ENCODE data around the gene PSMC3IP.

The PSMC3IP gene

DNA sequence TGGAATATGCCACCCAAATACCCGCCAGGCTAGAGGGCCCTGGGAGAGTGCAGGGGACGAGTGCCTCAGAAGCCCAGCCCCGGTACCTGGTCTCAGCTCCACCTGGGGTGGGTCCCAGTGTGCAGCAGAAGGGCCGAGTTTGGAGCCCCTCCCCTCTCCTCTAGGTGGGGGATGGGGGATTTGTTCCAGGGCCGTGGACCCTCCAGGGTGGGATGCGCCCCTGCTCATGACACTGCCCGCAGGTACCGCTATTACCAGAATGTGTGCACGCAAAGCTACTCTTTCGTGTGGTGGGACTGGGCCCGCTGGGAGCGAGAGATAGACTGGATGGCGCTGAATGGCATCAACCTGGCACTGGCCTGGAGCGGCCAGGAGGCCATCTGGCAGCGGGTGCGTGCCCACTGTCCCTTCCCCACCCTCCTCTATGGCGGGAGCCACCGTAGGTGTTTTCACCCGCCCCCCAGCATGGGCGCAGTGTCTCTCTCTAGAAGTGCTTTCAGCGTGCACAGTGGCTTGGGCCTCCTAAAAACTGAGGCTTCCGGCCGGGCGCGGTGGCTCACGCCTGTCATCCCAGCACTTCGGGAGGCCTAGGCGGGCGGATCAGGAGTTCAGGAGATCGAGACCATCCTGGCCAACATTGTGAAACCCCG, 40.2 kb downstream of the PSMC3IP start:
- DNase-seq = no peak

DNA sequence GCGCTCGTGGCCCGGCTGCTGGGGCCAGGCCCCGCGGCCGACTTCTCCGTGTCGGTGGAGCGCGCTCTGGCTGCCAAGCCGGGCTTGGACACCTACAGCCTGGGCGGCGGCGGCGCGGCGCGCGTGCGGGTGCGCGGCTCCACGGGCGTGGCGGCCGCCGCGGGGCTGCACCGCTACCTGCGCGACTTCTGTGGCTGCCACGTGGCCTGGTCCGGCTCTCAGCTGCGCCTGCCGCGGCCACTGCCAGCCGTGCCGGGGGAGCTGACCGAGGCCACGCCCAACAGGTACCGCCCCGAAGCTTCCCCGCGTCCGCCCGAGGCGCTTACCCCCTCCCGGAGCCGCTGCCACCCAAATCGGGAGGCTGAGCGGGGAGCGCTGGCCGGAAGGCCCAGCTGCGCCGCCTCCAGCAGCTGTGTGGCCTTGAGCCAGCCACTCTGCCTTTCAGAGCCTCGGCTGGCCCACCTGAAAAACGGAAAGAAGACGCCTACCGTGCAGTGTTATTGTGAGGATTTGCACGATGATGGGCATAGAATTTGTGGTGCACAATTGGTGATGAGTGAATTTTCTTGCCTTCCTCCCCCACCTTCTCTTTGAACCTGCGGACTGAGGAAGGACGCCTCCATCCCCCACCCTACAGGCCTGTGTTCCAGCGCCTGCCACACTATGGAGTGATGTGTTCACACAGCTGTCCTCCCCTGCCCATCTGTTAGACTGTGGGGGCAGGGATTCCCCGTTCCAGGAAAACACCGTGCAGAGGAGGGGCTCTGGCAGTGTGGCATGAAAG, 41.0 kb downstream of the PSMC3IP start:
- DNase-seq = peak; percentile 59

DNA sequence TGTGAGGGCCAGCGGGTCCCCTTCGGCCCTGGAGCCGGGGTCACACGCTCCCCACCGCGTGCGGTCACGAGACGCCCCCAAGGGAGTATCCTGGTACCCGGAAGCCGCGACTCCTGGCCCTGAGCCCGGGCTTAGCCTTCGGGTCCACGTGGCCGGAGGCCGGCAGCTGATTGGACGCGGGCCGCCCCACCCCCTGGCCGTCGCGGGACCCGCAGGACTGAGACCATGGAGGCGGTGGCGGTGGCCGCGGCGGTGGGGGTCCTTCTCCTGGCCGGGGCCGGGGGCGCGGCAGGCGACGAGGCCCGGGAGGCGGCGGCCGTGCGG, 41.5 kb downstream of the PSMC3IP start, which contains the start of gene NAGLU:
Gene NAGLU, plus strand, starts transcription at position 194 of the 324 bp plus-strand sequence. Its CDS starts 32 bp downstream, at position 226.
- peak; percentile 87 for DNase-seq

DNA sequence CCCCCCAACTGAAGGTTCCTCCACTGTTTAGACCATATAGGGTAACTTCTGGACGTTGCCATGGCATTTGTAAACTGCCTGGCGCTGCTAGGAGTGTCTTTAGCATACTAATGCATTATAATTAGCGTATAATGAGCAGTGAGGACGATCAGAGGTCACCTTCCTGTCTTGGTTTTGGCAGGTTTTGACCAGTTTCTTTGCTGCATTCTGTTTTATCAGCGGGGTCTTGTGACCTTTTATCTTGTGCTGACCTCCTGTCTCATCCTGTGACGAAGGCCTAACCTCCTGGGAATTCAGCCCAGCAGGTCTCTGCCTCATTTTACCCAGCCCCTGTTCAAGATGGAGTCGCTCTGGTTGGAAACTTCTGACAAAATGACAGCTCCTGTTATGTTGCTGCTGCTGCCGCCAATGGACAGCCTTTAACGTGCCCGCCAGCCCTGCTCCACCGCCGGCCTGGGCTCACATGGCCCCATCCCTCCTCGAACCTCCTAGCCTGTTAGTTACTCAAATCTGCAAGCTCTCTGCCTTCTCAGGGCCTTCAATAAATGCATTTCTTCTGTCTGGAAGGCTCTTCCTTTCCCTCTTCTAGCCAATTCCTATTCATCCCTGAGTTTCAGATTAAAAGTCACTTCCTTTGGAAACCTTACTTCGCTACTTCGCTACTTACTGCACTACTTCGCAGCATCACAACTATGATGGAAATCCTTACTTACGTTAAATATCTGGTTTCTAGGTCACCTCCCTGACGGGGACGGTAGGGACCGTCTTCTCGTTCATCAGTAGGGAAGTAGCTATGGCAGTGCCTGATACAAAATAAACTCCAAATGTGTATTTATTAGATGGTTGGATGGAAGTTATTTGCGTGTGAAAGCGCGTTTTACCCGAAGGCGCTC, 42.1 kb downstream of the PSMC3IP start:
- DNase-seq = no peak

DNA sequence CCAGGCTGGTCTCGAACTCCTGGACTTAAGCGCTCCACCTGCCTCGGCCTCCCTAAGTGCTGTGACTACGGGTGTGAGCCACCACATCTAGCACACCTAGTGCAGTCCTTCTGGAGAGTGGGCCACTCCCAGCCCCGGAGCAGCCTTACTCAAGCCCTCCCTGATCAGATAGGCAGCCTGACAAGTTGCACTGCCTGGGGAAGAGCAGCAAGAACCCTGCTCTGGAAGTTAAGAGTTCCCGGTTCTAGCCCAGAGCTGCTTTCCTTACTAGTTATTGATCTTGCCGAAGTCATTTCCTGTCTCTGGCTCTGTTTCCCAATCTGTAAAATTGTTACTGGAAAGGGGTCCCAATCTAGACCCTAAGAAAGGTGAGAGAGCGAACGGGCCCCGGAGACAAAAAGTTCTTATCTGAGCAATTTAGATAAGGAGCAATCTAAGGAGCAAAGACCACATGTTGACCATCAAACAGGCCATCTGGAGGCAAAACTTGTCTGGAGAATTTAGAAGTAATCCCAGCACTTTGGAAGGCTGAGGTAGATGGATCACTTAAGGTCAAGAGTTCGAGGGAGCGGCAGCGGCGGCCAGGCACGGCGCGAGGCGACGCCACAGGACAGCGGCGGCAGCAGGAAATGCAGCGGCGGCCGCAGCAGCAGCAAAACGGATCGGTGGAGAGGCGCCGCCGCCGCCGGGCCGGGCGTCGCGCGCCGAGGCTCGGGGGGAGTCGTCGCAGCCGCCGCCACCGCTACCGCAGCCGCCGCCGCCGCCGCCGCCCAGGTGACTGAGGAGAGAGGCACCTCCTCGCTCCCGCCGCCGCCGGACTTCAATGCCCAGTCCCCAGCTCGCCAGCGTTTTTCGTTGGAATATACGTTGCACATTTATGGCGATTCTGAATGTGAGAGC, 45.8 kb downstream of the PSMC3IP start:
- peak; percentile 44 for DNase-seq

DNA sequence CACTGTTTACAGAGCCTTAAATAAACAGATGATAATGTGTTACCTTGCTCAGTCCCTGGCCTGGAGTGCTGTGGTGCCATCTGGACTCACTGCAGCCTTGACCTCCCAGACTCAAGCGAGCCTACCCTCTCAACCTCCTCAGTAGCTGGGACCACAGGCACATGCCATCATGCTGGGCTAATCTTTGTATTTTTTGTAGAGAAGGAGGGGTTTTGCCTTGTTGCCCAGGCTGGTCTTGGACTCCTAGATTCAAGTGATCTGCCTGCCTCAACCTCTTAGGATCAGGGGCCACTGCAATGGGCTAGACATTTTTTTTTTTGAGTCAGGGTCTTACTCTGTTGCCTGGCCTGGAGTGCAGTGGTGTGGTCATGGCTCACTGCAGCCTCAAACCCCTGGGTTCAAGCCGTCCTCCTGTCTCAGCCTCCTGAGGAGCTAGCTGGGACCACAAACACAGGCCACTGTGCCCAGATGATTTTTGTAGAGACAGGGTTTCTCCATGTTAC, 46.5 kb downstream of the PSMC3IP start:
- no peak for DNase-seq

DNA sequence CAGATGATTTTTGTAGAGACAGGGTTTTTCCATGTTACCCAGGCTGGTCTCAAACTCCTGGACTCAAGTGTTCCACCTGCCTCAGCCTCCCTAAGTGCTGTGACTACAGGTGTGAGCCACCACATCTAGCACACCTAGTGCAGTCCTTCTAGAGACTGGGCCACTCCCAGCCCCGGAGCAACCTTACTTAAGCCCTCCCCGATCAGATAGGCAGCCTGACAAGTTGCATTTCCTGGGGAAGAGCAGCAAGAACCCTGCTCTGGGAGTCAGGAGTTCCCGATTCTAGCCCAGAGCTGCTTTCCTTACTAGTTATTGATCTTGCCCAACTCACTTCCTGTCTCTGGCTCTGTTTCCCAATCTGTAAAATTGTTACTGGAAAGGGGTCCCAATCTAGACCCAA, 48.5 kb downstream of the PSMC3IP start:
- no peak for DNase-seq

DNA sequence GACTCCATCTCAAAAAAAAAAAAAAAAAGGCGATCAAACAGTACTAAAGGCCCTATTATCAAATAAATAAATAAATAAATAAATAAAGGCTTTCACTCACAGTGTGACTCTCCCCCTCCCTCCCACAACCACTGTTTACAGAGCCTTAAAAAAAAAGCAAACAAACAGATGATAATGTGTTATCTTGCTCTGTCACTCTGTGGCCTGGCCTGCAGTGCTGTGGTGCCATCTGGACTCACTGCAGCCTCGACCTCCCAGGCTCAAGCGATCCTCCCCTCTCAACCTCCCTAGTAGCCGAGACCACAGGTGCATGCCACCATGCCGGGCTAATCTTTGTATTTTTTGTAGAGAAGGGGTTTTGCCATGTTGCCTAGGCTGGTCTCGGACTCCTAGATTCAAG, 49.6 kb downstream of the PSMC3IP start:
- no peak for DNase-seq

DNA sequence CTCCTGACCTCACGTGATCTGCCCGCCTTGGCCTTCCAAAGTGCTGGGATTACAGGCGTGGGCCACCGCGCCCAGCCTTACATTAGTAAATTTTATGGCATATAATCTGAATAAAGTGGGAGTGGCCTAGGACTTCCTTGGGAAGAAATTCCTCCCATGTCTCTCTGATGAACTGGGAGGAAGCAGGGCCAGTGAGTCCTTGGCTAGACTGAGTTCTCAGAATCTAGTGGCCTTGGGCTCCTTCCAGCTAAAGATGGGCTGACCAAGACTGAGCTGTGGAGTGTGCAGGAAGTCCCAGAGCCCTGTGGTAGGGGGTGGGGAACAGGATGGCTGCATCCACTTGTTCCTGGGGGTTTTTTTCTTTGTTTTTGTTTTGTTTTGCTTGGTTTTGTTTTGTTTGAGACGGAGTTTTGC, 51.5 kb downstream of the PSMC3IP start:
- no peak for DNase-seq

DNA sequence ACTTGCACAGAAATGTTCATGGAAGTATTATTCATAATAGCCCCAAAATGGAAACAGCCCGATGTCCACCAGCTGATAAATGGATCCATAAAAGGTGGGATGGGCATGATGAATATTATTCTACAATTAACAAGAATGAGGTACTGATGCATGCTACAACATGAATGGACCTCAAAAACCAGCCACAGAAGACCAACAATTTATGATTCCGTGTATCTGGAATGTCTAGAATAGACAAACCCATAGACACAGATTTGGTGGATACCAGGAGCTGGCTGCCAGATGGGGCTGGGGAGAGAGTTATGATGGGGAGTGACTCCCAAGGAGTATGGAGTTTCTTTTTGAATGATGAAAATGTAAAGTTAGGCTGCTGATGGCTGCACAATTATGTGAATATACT, 52.3 kb downstream of the PSMC3IP start:
- DNase-seq = no peak

DNA sequence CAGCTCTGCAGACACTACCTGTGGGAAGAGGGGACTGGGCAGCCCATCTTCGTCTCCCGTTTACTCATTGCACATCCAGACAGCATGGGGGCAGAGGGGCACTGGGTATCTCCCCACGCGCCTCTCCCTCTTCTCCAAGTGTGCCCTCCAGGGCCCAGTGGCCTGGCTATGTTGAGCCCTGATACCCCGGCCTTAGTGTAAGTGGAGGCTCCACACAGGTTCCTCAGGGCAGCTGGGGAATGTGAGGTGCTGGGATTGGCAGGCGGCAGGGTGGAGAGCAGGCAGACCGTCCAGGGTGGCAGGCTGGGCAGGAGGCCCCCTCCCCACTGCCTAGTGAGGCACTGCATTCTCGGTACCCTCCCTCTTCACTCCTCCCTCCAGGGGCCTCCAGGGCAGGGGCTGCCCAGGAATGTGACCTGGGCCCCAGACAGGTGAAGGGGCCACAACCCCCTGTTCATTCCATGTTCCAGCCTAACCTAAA, 54.7 kb downstream of the PSMC3IP start:
- no peak for DNase-seq
